ENCODE results near the gene TMEM150C. TPM values are rescaled to one million over a fixed set of nuclear protein-coding genes. Genes with fewer than 3 reads are reported as not detected.

The TMEM150C gene
- polyA plus RNA-seq, 1 donor, result 3.9 TPM

GRCh38 chr4:82591592-82591991 is 29.8 kb upstream of the TMEM150C start:
- Histone ChIP-seq H3K4me1 (ENCODE audit: control insufficient read depth, insufficient read depth, low read length) (peaks cover 14% of the 10 kb centered on the region), H3K27me3 (ENCODE audit: control insufficient read depth, insufficient read depth, low read length) (no peaks in the 10 kb centered on the region), H3K4me3 (ENCODE audit: low read length) (no peak overlapping the region), H3K36me3 (ENCODE audit: control insufficient read depth, insufficient read depth, low read length) (no peaks in the 10 kb centered on the region), H3K27ac (ENCODE audit: low read length) (no peak overlapping the region), H3K9me3 (ENCODE audit: control insufficient read depth, low read depth, low read length) (no peaks in the 10 kb centered on the region)
- WGBS (ENCODE audit: insufficient coverage, low lambda C conversion rate), result no CpG with 5 or more reads among the region's 5 CpGs
- no peak for DNase-seq

DNA sequence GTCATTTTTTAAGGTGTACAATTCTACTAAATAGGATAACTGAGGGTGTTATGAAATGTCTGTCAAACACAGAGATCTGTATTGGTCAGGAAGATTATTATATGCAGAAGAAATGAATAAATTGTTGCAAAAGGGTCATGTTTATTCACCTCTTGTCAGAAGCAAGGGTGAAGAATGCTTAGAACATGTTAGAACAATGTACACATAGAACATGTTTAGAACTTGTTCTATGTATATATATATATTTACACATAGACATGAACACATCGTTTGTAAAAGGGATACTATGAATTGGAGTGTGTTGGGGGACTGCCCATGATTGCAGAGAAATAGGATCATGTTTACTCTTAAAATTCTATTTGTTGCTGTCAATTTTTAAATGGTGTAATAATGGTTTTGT is 28.0 kb upstream of the TMEM150C start:
- DNase-seq, result no peak
- no CpG with 5 or more reads among the region's 1 CpG for WGBS (ENCODE audit: insufficient coverage, low lambda C conversion rate)
- H3K27me3 ChIP-seq (ENCODE audit: control insufficient read depth, insufficient read depth, low read length), result no peaks in the 10 kb centered on the region
- no peak overlapping the region for H3K4me3 ChIP-seq (ENCODE audit: low read length)
- H3K9me3 ChIP-seq (ENCODE audit: control insufficient read depth, low read depth, low read length), result no peaks in the 10 kb centered on the region
- peaks cover 14% of the 10 kb centered on the region for H3K4me1 ChIP-seq (ENCODE audit: control insufficient read depth, insufficient read depth, low read length)
- H3K27ac ChIP-seq (ENCODE audit: low read length), result no peak overlapping the region
- no peaks in the 10 kb centered on the region for H3K36me3 ChIP-seq (ENCODE audit: control insufficient read depth, insufficient read depth, low read length)

DNA sequence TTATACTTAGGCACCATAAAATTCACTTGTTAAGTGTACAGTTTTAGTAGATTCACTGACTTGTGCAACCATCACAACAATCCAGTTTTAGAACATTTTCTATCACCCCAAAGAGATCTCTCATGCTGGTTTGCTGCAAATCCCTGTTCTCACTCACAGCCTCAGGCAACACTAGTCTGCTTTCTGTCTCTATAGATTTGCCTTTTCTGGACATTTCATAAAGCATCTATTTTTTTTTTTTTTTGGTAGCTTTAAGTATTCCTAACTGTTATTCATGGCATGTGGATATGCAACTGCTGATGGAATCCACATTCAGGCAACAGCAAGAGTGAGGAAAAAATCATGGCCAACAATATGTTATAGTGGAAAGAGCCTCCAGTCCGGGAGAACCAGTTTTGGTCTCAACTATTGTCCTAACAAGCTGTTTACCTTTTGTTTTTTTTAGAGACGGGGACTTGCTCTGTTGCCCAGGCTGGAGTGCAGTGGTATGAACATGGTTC is 27.0 kb upstream of the TMEM150C start:
- no peak for DNase-seq
- WGBS (ENCODE audit: insufficient coverage, low lambda C conversion rate), result no CpG with 5 or more reads among the region's 2 CpGs
- H3K27me3 ChIP-seq (ENCODE audit: control insufficient read depth, insufficient read depth, low read length), result no peaks in the 10 kb centered on the region
- no peak overlapping the region for H3K4me3 ChIP-seq (ENCODE audit: low read length)
- H3K27ac ChIP-seq (ENCODE audit: low read length), result no peak overlapping the region
- no peaks in the 10 kb centered on the region for H3K36me3 ChIP-seq (ENCODE audit: control insufficient read depth, insufficient read depth, low read length)
- no peaks in the 10 kb centered on the region for H3K9me3 ChIP-seq (ENCODE audit: control insufficient read depth, low read depth, low read length)
- H3K4me1 ChIP-seq (ENCODE audit: control insufficient read depth, insufficient read depth, low read length), result peaks cover 11% of the 10 kb centered on the region

DNA sequence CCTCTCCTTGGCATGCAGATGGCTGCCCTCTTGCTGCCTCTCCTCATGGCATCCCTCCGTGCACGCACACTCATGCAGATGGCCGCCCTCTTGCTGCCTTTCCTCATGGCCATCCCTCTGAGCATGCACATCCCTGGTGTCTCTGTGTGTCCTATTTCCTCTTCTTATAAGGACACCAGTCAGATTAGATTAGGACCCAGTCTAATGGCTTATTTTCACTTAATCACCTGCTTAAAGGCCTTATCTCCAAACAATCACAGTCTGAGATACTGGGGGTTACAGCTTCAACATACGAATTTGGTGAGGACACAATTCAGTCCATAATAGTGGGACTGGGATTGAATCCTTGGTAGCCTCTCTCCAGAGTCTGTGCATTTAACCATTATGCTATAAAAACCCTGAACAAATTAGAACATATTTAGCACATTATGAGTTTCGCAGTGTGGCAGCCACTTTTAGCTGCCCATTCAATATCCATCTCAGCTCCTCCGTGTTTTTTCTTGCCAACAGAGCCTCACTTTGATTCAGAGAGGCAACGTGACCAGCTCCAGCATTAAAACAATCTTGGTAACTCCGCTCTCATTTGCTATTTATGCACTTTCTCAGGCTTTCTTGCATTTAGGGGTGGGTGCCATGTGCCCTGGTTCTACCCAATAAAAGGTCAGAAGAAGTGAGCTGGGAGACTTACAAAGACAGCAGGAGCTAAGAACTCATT is 26.2 kb upstream of the TMEM150C start:
- no peaks in the 10 kb centered on the region for H3K36me3 ChIP-seq (ENCODE audit: control insufficient read depth, insufficient read depth, low read length)
- peaks cover 5% of the 10 kb centered on the region for H3K4me1 ChIP-seq (ENCODE audit: control insufficient read depth, insufficient read depth, low read length)
- DNase-seq, result no peak
- H3K9me3 ChIP-seq (ENCODE audit: control insufficient read depth, low read depth, low read length), result no peaks in the 10 kb centered on the region
- H3K4me3 ChIP-seq (ENCODE audit: low read length), result no peak overlapping the region
- no peaks in the 10 kb centered on the region for H3K27me3 ChIP-seq (ENCODE audit: control insufficient read depth, insufficient read depth, low read length)
- WGBS (ENCODE audit: insufficient coverage, low lambda C conversion rate), result 50% methylated on average over 2 of the region's 8 CpGs
- no peak overlapping the region for H3K27ac ChIP-seq (ENCODE audit: low read length)

DNA sequence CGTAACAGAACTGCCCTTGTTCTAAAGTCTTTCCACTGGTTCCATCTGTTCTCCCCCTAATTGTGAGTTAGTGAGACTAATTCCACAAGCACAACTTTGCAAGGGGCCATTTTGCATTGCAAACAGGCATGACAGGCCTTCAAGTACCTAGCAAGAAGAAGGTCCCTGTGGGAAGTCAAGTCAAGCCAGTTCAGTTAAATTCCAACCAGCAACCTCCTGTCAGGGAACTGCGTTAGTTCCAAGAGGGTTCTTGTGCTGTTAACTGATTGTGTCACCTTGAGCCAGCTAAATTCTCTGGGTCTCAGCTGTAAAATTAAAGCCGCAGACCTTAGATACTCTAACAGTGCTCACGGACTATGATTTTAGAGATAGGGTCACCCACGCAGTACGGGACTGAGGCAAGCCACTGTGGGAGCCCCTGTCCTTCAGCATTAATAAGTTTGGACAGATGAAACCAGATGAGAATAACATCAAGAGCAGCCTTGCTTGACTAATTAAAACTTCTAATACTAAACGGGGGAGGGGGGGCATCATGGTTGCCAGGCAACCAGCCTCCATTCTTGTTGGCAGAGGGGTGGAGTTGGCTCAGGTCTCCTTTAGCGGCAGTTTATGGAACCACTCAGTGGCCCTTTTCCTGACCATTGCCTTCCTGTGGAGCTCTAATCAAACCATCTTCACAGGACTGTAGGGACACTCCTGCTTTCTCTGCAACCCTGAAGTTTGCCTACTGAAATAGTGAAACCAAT is 24.1 kb upstream of the TMEM150C start:
- WGBS (ENCODE audit: insufficient coverage, low lambda C conversion rate), result 83% methylated on average over 1 of the region's 8 CpGs
- H3K9me3 ChIP-seq (ENCODE audit: control insufficient read depth, low read depth, low read length), result no peaks in the 10 kb centered on the region
- no peak overlapping the region for H3K4me3 ChIP-seq (ENCODE audit: low read length)
- H3K4me1 ChIP-seq (ENCODE audit: control insufficient read depth, insufficient read depth, low read length), result peaks cover 3% of the 10 kb centered on the region
- DNase-seq, result no peak
- no peaks in the 10 kb centered on the region for H3K36me3 ChIP-seq (ENCODE audit: control insufficient read depth, insufficient read depth, low read length)
- H3K27ac ChIP-seq (ENCODE audit: low read length), result no peak overlapping the region
- no peaks in the 10 kb centered on the region for H3K27me3 ChIP-seq (ENCODE audit: control insufficient read depth, insufficient read depth, low read length)

DNA sequence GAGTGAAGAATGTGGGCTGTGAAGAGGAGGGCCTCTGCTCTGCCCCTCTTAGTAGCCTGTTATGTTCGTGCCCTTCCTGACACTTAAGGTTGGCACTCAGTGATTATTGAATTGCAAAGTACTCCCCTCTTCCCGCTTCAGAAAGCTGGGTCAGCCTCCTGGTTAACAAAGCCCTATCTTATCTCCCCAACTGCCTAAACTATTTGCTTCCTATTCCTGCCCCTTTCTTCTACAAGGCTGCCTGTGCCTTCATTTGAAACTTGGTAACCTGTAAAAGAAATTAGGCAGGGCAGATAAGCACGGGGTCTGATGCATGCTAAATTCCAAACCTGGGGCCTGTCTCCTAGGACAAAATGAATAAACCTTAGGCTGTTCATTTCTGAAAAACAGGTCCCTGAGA is 23.1 kb upstream of the TMEM150C start:
- H3K27ac ChIP-seq (ENCODE audit: low read length), result no peak overlapping the region
- no peak for DNase-seq
- H3K4me3 ChIP-seq (ENCODE audit: low read length), result no peak overlapping the region
- no CpG with 5 or more reads among the region's 3 CpGs for WGBS (ENCODE audit: insufficient coverage, low lambda C conversion rate)
- no peaks in the 10 kb centered on the region for H3K36me3 ChIP-seq (ENCODE audit: control insufficient read depth, insufficient read depth, low read length)
- no peaks in the 10 kb centered on the region for H3K9me3 ChIP-seq (ENCODE audit: control insufficient read depth, low read depth, low read length)
- peaks cover 3% of the 10 kb centered on the region for H3K4me1 ChIP-seq (ENCODE audit: control insufficient read depth, insufficient read depth, low read length)
- no peaks in the 10 kb centered on the region for H3K27me3 ChIP-seq (ENCODE audit: control insufficient read depth, insufficient read depth, low read length)

GRCh38 chr4:82583897-82584587 is 22.3 kb upstream of the TMEM150C start:
- DNase-seq, result peak in 1 of 2 donors; percentile 34
- H3K27me3 ChIP-seq (ENCODE audit: control insufficient read depth, insufficient read depth, low read length), result no peaks in the 10 kb centered on the region
- 17% methylated on average over 3 of the region's 5 CpGs for WGBS (ENCODE audit: insufficient coverage, low lambda C conversion rate)
- H3K4me1 ChIP-seq (ENCODE audit: control insufficient read depth, insufficient read depth, low read length), result peaks cover 3% of the 10 kb centered on the region
- no peak overlapping the region for H3K27ac ChIP-seq (ENCODE audit: low read length)
- no peaks in the 10 kb centered on the region for H3K36me3 ChIP-seq (ENCODE audit: control insufficient read depth, insufficient read depth, low read length)
- H3K4me3 ChIP-seq (ENCODE audit: low read length), result no peak overlapping the region
- H3K9me3 ChIP-seq (ENCODE audit: control insufficient read depth, low read depth, low read length), result no peaks in the 10 kb centered on the region

DNA sequence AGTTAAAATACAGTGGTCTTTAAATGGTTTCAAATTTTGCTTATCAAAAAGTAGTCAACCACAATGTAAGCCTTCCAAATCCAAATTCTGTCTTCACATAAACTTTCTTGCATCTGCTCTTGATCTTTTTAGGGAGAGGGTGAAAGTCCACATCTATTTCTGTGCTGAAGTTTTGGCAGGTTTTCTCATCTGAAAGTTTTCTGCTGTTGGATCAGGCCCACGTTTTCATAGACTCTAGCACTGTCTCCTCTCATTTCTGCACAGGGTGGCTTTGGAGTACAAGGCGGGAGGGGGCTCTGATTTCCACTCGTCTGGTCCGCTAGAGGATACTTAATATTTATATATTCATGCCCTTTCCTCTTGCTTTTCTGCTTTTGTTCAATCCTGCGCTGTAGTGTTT is 18.1 kb upstream of the TMEM150C start:
- no peak overlapping the region for H3K27ac ChIP-seq (ENCODE audit: low read length)
- H3K27me3 ChIP-seq (ENCODE audit: control insufficient read depth, insufficient read depth, low read length), result no peaks in the 10 kb centered on the region
- 88% methylated on average over 3 of the region's 5 CpGs for WGBS (ENCODE audit: insufficient coverage, low lambda C conversion rate)
- no peaks in the 10 kb centered on the region for H3K36me3 ChIP-seq (ENCODE audit: control insufficient read depth, insufficient read depth, low read length)
- DNase-seq, result no peak
- H3K4me3 ChIP-seq (ENCODE audit: low read length), result no peak overlapping the region
- H3K4me1 ChIP-seq (ENCODE audit: control insufficient read depth, insufficient read depth, low read length), result peaks cover 3% of the 10 kb centered on the region
- H3K9me3 ChIP-seq (ENCODE audit: control insufficient read depth, low read depth, low read length), result no peaks in the 10 kb centered on the region

GRCh38 chr4:82578935-82579334 is 17.1 kb upstream of the TMEM150C start:
- WGBS (ENCODE audit: insufficient coverage, low lambda C conversion rate), result no CpG with 5 or more reads among the region's 2 CpGs
- no peaks in the 10 kb centered on the region for H3K36me3 ChIP-seq (ENCODE audit: control insufficient read depth, insufficient read depth, low read length)
- no peak overlapping the region for H3K27ac ChIP-seq (ENCODE audit: low read length)
- no peaks in the 10 kb centered on the region for H3K4me1 ChIP-seq (ENCODE audit: control insufficient read depth, insufficient read depth, low read length)
- H3K4me3 ChIP-seq (ENCODE audit: low read length), result no peak overlapping the region
- no peaks in the 10 kb centered on the region for H3K27me3 ChIP-seq (ENCODE audit: control insufficient read depth, insufficient read depth, low read length)
- H3K9me3 ChIP-seq (ENCODE audit: control insufficient read depth, low read depth, low read length), result no peaks in the 10 kb centered on the region
- no peak for DNase-seq

- no peak for DNase-seq
- Histone ChIP-seq H3K27me3 (ENCODE audit: control insufficient read depth, insufficient read depth, low read length) (no peaks in the 10 kb centered on the region), H3K4me3 (ENCODE audit: low read length) (no peak overlapping the region), H3K4me1 (ENCODE audit: control insufficient read depth, insufficient read depth, low read length) (no peaks in the 10 kb centered on the region), H3K36me3 (ENCODE audit: control insufficient read depth, insufficient read depth, low read length) (no peaks in the 10 kb centered on the region), H3K9me3 (ENCODE audit: control insufficient read depth, low read depth, low read length) (no peaks in the 10 kb centered on the region), H3K27ac (ENCODE audit: low read length) (no peak overlapping the region)
- WGBS (ENCODE audit: insufficient coverage, low lambda C conversion rate), result 40% methylated on average over 1 of the region's 1 CpG
These were observed 15.7 kb upstream of the TMEM150C start for GRCh38 chr4:82577451-82577850.

Data from large intestine (tissue), 3 donors.